ENCODE data around the gene EP400.
A peak's percentile ranks its signal among the peaks of the same experiment; 100 is the strongest.
"Not testable (repeated sequence)": the region's sequence is repeated elsewhere in the genome, so short reads cannot be mapped to it uniquely, and the experiment has no call there.

Gene EP400

DNA sequence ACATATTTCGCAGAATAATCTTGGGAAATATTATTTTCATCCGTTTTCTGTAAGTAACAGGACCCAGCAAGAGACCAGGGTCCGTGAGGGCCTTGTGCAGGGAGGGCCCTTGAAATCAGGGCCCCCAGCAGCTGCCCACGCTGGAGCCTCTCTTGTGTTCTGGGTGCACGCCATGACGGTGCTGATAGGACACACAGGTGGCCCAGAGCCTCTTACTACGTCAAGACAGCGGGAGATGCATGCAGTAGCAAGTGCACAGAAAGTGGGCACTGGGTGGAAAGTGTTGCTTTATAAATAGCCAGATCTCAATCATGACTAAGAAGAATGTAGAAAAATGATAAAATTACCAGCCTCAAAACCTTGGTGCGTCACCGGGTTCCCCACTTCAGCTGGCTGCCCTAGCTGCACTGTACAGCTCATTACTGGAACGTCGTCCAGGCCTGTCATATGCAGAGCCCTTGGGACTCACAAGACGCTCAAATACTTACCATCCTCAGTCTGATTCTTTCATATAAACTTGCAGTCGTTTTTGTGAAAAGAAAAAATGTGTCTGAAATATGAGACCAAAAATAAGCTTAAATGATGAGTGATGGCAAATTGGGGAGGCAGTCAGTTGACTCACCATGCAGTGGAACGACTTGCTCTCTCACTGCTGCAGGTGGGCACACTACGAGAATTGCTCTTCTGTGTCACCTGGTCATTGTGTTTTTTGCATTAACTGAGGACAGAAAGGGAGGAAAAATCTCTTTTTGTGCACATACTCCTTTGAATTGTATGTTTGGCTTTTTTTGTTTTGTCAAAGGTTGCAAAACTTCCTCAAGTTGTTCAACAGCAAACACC is 126.2 kb downstream of the EP400 start:
- no peak for DNase-seq (ENCODE audit: low read depth, low spot score)
- no peak overlapping the region for H3K27ac ChIP-seq

DNA sequence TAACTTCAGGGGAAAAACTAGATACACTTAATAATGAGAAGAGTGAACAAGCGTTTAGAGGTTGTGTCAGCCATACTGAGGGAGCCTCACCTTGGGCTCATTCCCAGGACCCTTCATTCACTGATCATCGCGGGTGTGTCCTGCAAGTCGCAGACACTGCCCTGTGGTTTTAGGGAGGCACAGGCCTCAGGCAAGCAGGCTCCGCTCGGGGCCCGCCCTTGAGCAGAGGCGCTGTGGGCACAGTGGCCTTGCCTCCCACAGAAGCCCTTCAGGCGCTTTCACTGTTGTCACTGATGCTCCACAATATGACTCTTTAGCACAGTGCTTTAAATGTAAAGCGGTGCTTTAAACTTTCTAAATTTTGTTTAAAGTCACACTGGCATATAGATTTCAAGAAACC is 127.0 kb downstream of the EP400 start:
- no peak for DNase-seq (ENCODE audit: low read depth, low spot score)
- H3K27ac ChIP-seq: no peak overlapping the region

DNA sequence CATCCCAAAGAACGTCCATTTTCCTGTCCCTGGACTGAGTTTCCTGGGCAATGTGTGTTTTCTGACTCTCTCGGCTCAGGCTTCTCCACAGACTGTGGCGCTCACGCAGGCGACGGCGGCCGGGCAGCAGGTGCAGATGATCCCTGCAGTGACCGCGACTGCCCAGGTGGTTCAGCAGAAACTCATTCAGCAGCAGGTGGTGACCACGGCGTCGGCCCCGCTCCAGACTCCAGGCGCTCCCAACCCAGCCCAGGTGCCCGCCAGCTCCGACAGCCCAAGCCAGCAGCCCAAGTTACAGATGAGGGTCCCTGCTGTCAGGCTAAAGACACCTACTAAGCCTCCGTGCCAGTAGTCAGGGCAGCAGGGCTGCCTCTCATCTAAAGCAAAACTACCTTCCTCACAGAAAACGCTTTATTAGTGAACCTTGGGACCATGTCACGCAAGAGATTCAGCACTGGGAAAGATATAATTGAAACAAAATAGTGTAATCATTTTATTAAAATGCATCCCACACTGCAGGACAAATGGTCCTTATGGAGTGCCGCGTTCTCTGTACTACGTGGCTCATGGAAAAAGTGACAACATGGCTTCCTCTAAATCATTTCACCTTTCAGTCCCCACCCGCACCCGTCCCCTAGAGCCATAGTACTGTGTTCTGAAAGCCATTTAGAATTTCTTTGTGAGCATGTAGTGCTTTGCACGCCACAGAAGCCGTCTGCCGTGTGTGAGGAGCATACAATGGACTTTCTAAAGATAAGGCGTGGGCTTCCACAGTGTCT is 127.8 kb downstream of the EP400 start:
- no peak overlapping the region for H3K27ac ChIP-seq
- DNase-seq (ENCODE audit: low read depth, low spot score): no peak

DNA sequence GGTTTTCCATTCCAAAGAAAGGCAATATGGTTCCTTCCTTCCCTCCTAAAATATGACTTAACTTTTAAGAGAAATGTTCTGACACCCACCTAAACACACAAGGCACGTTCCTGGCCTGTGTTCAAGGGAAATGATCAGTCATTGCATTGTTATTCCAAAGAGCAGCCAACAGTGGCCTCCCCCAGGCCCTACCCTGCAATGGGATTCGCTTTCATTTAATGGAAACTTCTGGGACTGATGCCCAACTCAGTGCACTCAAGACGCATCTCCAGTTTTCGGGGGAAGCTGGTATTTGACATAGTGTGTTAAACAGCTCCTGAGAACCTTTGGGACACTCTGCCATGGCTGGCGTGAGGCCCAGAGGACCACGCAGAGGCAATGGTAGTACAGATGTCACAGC is 128.4 kb downstream of the EP400 start:
- DNase-seq (ENCODE audit: low read depth, low spot score): no peak
- no peak overlapping the region for H3K27ac ChIP-seq

DNA sequence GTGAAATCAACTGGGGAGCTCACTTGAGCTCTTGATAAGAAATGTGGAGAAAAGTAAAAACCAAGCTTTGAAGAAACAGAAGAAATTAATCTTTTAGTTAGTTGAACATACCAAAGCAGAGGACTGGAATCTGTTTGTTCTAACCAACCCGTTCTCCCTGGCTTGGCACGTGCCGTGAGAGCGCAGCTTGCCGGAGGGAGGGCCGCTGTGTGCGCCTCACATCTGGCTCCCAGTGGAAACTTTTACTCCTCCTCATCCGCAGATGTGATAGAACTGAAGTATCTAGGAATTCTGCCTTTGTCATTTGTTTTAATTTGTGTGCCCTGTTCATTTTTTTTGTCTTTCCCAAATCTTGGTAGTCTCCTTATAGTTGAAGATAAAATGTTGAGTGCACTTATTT is 129.5 kb downstream of the EP400 start:
- no peak overlapping the region for H3K27ac ChIP-seq
- DNase-seq (ENCODE audit: low read depth, low spot score): no peak

DNA sequence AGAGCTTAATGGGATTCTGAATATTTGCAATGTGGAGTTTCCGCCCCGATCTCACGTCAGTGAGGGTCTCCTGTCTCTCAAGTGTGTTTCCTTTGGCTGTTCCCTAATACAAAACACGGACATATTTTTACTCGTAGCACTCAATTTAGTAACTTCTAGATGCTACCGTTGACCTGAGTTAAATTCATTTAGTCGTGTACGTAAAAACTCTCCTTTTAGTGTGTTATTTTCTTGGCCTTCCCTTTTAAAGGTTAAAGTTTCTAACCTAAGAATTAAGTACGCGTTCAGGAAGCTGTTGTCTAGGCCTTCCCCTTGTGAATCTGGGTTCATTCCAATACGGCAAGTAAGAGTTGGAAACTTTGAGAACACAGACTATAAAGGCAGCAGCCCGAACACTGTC is 130.0 kb downstream of the EP400 start:
- no peak for DNase-seq (ENCODE audit: low read depth, low spot score)
- no peak overlapping the region for H3K27ac ChIP-seq

DNA sequence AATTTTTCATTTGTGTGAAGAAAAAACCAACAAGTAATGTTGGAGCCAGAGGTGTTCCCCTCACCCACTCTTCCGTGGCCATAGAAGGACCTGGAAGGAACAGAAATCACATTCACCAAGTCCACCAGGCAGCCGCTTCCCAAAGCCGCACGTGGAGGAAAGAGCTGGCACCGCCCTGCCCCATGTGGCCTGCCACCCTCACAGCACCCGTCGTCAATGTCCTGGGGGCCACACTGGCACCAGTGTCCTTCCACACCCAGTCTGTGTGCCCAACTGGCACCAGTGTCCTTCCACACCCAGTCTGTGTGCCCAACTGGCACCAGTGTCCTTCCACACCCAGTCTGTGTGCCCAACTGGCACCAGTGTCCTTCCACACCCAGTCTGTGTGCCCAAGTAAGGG is 130.8 kb downstream of the EP400 start:
- not testable (repeated sequence) for DNase-seq (ENCODE audit: low read depth, low spot score); H3K27ac ChIP-seq

DNA sequence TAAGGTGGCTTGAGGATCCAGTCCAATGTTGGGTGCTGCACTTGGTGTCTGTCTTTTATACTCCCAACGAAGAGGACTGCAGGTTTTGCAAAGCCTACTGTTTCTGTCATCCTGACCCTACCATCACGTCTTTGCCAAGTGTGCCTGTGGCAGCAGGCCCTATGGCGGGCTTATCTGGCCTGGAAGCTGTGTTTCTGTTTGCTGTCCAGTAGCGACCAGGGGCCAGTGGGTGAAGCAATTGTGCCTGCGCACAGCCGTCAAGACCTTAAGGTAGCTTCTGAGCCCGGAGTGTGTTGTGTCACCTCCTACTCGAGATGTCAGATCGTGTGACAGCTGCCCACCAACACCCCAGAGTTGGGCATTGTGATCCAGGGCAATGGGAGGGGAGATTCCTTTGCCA is 131.7 kb downstream of the EP400 start:
- DNase-seq (ENCODE audit: low read depth, low spot score): no peak
- H3K27ac ChIP-seq: no peak overlapping the region

DNA sequence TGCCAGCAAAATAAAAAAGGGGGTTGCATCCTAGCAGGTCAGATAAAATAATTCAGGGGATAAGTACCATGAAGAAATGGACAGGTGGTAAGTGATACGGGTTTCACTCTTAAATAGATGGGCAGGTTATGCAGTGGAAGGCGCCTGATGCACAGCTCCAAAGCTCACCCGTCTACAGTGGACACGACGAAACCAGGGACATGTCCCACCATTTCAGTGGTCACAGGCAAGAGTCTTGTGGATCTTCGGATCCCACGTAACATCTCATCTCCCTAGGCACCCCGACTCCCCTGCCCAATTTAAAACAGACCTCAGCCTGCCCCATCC is 133.8 kb downstream of the EP400 start:
- H3K27ac ChIP-seq: no peak overlapping the region
- DNase-seq (ENCODE audit: low read depth, low spot score): no peak

DNA sequence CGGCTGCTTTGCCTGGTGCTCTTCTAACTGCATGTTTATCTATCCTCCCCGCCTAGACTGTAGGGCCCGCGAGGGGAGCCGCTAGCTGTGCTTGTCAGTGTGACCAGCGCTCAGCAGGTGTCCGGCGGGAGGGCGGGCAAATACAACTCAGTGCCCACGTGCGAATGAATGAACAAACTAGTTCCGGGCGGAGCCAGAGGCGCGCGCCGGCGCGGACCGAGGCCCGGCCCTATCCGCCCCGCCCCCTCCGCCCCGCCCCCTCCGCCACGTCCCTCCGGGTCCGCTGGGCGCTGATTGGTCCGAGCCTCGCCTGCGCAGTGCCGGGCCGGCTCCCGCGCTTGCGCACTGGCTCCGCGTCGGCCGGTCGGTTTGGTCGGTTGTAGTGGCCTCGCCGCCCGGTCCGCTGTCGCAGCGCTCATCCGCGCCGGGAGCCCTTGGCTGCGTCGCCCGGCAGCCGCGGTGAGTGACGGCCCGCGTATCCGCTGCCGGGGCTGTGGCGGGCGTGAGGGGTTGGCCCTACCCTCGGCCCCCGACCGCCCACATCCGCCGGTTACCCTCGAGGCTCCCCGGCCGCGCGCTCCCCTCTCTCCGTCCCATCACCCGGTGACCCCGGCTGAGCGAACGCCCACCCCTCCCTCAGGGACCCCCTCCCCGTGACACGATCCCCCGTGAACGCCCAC is 134.3 kb downstream of the EP400 start:
- DNase-seq (ENCODE audit: low read depth, low spot score): peak; percentile 41
- peak overlapping the region; percentile 56 for H3K27ac ChIP-seq

DNA sequence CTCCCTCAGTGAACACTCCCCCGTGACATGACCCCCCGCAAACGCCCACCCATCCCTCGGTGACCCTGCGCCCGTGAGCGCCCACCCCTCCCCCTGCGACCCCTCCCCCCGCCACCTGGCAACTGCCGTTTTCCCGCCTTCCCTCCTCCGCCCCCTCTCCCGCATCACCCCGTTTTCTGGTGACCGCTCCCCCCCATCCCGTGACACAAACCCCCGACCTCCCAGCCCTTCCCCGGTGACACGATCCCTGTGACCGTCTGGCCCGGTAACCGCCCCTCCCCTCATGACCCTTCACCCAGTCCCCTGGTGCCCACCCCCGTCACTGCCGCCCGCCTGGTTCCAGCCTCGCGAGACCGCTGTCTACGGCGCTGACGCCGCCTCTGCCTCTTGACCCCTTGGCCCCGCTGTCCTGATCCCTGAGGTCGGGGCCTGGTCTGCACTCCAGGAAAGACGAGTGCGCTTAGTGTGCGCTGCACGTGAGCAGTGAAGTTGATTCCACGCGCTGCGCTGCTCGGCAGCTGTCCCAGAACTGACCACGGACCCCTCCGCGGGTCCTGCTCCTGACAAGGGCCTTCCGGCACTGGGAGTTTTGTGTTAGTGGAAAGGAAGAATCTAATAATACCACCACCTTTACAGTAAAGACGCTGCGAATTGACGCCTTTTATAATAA is 135.0 kb downstream of the EP400 start:
- H3K27ac ChIP-seq: peak overlapping the region; percentile 56
- DNase-seq (ENCODE audit: low read depth, low spot score): no peak

DNA sequence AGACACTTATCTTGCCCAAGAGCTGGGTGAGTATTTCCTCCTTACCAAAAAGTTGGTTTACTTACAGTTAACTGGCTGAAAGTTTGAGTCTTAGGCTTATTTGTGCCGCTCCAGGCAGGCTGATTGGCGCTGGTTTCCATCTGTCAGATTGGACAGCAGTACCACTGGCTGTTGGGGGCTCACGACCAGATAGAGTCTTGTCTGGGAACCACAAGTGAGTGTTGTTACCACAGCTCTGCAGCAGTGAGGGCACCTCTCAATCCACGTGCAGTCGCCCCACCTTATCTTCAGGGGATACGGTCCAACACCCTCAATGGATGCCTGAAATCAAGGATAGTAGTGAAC is 135.5 kb downstream of the EP400 start:
- no peak for DNase-seq (ENCODE audit: low read depth, low spot score)
- H3K27ac ChIP-seq: peak overlapping the region; percentile 56

DNA sequence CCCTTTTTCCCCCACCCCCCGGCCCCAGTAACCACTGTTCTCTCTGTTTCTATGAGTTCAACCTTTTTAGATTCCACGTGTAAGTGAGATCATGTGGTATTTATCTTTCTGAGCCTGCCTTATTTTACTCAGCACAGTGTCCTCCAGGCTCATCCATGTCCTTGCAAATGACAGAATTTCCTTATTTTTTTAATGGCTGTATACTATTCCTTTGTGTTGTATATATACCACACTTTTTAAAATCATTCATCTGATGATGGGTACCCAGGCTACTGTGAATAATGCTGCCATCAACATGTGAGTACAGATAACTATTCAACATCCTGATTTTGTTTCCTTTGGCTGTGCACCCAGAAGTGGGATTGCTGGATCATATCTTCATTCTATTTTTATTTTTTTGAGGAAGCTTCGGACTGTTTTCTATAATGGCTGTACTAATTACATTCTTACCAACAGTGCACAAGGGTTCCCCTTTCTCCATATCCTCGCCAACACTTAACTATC is 139.7 kb downstream of the EP400 start:
- no peak overlapping the region for H3K27ac ChIP-seq
- no peak for DNase-seq (ENCODE audit: low read depth, low spot score)

DNA sequence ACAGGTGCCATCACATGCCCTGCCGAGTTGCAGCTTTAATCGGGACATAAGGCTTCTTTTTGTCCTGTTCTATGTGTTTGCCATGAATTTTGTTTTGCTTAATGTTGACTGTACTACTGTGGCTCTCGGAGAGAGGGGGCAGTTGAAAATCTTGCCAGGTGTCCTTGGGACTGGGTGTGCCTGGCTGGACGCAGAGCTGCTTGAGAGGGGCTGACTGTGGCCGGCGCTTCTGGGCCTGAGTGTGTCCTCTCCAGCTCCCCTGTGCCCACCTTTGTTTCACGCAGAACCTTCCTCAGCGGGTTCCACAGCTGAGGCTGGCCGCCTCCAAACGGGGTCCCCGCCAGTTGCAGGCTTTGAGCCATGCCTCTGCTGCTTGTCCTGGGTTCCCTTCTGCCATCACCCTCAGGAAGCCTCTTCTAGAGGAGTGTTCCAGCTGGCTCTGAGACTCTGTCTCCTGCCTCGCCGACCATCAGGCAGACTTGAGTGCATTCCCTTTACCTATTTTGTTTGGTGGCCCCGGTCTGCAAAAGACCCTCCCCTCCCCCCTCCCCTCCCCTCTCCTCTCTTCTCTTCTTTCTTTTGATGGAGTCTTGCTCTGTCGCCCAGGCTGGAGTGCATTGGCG is 144.6 kb downstream of the EP400 start:
- no peak overlapping the region for H3K27ac ChIP-seq
- no peak for DNase-seq (ENCODE audit: low read depth, low spot score)

DNA sequence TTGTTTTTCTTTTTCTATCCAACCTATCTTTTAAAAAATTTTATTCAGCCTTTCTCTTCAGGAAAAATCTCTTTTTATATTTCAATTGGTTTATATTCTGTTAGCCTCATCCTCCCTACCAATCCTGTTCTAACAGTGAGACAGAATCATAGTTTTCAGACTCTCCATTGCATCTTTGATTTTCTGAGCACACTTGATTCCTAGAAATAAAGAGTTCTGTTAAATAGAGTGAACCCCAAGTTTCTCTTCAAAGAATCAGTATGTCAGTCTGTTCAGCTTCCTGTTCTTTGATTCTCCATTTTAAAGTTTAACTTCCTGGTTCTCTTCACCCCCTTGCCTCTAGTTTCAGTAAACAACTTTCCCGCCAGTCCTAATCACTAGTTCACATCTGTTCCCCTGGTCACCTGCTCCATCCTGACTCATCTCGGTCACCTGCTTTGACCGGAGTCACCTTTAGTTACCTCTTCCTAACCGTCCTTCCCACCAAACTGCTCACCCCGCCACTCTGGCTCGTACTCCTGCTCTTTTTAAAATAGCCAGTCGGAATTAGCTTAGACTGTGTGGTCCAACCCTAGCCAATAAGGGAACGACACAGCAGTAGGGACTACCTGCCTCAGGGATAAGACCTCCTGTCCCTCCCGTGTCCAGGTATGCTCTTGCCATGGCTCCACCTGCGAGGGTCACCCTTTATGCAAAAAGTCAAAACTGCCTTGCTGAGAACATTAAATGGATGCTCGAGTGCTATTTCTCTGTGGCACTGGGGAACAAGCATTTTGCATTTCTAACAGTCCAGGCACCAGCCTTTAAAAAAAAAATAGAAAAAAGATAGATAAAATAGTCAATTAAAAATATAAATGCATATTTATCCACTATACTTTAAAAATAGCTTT is 146.0 kb downstream of the EP400 start:
- no peak for DNase-seq (ENCODE audit: low read depth, low spot score)
- no peak overlapping the region for H3K27ac ChIP-seq

DNA sequence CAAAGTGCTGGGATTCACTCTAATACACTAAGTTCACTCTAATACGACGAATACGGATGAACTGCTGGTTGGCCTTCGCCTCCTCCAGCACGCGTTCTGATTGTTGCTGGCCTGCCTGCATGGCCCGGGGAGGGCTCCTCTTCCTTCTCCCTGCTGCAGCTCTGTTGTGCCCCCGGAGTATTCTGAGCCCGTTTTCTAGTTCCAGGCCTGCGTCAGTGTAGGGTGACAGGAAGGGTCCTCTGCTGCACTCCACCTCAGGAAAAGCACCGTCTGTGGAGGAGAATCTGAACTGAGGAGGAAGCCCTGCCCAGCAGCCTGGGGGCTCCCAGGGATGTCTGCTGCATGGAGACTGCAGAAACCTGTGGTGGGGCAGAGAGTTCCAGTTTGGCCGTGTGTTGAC is 150.0 kb downstream of the EP400 start:
- no peak for DNase-seq (ENCODE audit: low read depth, low spot score)
- H3K27ac ChIP-seq: no peak overlapping the region

DNA sequence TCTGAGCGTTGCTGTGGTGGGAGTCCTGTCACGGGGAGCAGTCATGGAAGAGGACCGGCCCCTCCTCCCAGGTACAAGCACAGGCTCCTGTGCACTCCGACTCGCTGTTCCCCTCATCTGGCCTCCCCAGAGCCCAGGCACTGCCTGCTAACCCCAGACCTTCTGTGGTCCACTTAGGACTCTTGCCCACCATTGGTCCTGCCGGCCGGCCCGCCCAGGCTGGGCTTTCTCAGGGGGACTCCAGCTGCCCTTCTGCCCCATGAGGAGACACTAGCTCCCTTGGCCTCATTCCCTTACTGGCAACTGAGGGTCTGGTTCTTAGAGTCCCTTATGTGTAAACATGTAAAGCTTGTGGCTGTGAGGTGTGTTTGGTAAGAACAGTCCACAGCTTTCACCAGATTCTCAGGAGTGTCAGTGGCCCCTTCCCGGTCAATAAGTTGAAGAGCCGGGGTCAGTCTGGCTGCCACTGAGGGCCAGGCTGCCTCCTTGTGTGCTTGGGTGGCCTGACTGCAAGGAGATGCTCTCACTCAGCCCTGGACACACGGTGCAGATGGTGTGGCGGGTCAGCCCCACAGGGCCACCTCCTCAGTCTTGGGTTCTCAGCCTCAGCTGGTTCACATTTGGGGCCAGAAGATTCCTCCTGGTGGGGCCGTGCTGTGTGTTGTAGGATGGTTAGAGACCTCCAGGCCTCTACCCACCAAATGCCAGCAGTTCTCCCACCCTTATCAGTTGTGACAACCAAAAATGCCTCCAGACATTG is 150.7 kb downstream of the EP400 start:
- H3K27ac ChIP-seq: no peak overlapping the region
- DNase-seq (ENCODE audit: low read depth, low spot score): no peak

DNA sequence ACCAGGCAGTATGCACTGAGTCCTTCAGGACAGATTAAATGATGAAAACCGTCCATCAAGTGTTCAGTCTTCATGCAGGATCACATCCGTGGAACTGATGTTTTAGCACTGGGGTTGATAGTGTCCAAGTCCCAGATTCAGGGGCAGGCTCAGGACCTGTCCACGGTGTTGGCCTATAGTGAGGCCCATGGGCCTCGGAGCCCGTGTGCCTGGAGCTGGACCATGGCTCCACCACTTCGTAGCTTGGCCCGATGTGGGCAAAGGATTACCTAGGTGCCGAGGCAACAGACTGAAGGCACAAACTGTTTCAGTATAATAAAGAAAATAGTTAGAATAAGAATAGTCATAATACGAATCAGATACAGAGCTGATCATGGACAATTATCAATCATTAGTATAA is 152.6 kb downstream of the EP400 start:
- no peak overlapping the region for H3K27ac ChIP-seq
- DNase-seq (ENCODE audit: low read depth, low spot score): no peak

DNA sequence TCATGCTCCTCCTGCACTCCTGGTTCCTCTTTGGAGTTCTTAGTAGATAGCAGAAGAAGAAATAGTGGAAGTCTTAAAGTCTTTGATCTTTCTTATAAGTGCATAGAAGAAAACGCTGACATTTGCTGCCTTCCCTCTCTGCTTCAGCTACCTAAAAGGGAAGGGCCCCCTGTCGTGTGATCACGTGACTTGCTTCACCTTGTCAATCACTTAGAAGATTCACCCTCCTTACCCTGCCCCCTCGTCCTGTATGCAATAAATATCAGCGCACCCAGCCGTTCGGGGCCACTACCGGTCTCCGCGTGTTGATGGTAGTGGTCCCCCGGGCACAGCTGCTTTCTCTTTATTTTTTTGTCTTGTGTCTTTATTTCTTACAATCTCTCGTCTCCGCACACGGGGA is 153.3 kb downstream of the EP400 start:
- not testable (repeated sequence) for H3K27ac ChIP-seq; DNase-seq (ENCODE audit: low read depth, low spot score)

Data from epithelial cell of prostate (primary cell).